Body of pancreas (tissue), 4 donors: Measurements from ENCODE around the gene HCFC1. TPM values are rescaled to one million over a fixed set of nuclear protein-coding genes. Genes with fewer than 3 reads are reported as not detected.

Experiments
- ATAC-seq: fragments of 150-250 bp; one replicate; pipeline ENCODE4 v1.9.1; 2016
- DNase-seq, 4 donors: peaks; one replicate each; pipeline ENCODE4 v3.0.0-alpha.2; 2019
- H3K27ac ChIP-seq, 4 donors: fragments of 200-600 bp; sonication (generic); 1 replicate in 3 of 4; 2 replicates in 1 of 4; pipeline versions ENCODE4 v1.5.1 to v1.6.1; 2016 to 2019; ENCODE audit warnings: mild to moderate bottlenecking in 1 of 4, mixed read lengths in 1 of 4, moderate library complexity in 1 of 4
- H3K27me3 ChIP-seq, 2 donors: fragments of 200-600 bp; sonication (generic); one replicate each; pipeline ENCODE4 v1.6.0; 2016; ENCODE audit warnings: mild to moderate bottlenecking in 1 of 2
- H3K36me3 ChIP-seq, 2 donors: fragments of 200-600 bp; sonication (generic); replicated peaks in 1 of 2; 2 replicates each; pipeline ENCODE4 v1.5.1; 2016; ENCODE audit warnings: low read depth in 2 of 2; ENCODE audit not compliant: insufficient read depth in 1 of 2
- H3K4me1 ChIP-seq: fragments of 200-600 bp; sonication (generic); one replicate; pipeline ENCODE4 v1.6.0; 2016
- H3K4me3 ChIP-seq, 2 donors: fragments of 200-600 bp; sonication (generic); 1 replicate in 1 of 2; 2 replicates in 1 of 2; pipeline ENCODE4 v1.5.1; 2016 to 2019
- H3K9me3 ChIP-seq, 3 donors: fragments of 200-600 bp; sonication (generic); 1 replicate in 2 of 3; 2 replicates in 1 of 3; pipeline ENCODE4 v1.5.1; 2016
- CTCF ChIP-seq, 7 experiments: fragments of 450-650 bp in 4 of 7; fragments of 200-600 bp in 3 of 7; sonication (generic) in 3 of 7; IDR thresholded peaks; one replicate each; pipeline ENCODE4 v1.5.1; 2016 to 2019; ENCODE audit warnings: antibody characterized with exemption in 7 of 7
- POLR2A ChIP-seq, 3 donors: fragments of 450-650 bp; IDR thresholded peaks; one replicate each; pipeline ENCODE4 v1.6.1; 2016; ENCODE audit warnings: antibody characterized with exemption in 3 of 3, mild to moderate bottlenecking in 2 of 3
- WGBS, 2 donors: methylation state at CpG; one replicate each; pipeline ENCODE4 v1.1.5; 2017; 5-methylcytosine and 5-hydroxymethylcytosine counted together
- intact Hi-C: fragments of 100-400 bp; cut with DNase I; formaldehyde crosslinking; loops from one replicate; pipeline ENCODE4 v1.15.1; 2023
- total RNA-seq, 2 donors: library from RNA; depleted of rRNA; stranded (reverse); fragments of >200 nt; gene quantifications; one replicate each; pipeline ENCODE4 v1.1.0, GENCODE V29; 2016

Gene HCFC1
- total RNA-seq, 2 donors from 2014 or later, result 16.6 to 62.6 TPM

DNA sequence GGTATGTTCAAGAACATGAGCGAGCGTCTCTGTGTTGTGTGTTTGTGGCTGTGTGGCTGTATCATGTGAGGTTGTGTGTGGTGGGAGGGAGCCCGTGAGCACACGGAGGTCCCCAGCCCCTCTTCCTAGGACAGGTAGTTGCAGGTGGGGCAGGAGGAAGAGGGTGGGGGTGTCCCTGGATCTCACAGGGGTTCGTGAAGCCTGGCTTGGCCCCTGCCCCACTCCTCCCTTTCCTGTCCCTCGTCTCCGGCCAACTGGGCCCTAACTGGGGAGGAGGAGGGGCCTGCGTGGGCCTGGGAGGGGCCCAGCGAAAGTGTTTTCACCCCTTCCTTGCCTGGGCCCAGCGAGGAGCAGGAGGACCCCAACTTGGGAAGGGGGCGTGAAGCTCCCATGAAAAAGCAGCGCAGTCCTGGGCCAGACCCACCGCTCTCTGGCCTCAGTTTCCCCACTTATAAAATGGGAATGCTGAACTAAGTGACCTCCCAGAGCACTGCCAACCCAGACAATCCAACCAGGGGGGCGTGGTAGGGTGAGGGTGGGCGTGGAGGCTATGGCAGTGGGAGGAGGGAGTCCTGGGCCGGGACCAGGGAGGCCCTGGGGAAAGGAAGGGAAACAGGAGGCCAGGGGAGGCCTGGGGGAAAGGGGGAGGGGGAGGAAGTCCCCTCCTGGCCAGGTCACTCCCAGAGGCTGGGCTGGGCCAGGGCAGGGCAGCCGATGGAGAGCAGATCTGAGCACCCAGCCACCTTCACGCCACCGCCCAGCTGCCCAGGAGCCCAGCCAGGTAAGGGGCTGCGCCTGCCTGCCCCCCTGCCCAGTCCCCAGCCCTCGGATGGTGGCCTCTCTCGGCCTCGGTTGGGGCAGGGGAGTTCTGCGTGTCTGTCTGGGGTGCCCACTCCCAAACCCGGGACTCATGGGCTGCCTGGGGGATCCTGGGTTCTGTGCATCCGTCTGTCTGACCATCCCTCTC lies 67.3 kb downstream of the HCFC1 start, which contains the start of gene AVPR2:
AVPR2 (plus strand) TSS at position 683 of the 967 bp plus-strand sequence. CDS start 473 bp downstream, outside the sequence.
- intact Hi-C loops, result no loop called here
- Histone ChIP-seq H3K4me1 (no peaks in the 10 kb centered on the region), H3K36me3 (no peaks in the 10 kb centered on the region), H3K27ac (no peak within 1 kb of the TSS), H3K4me3 (no peak within 1 kb of the TSS), H3K27me3 (no peaks in the 10 kb centered on the region), H3K9me3 (no peaks in the 10 kb centered on the region)
- WGBS, 2 donors, result 28 to 43% methylated on average over 5 to 15 of the region's 26 CpGs
- ATAC-seq (no peak), DNase-seq (no peak)
- TF ChIP-seq CTCF (IDR thresholded peaks at IDR 0.05) (no peak), POLR2A (IDR thresholded peaks at IDR 0.05) (no peak)

DNA sequence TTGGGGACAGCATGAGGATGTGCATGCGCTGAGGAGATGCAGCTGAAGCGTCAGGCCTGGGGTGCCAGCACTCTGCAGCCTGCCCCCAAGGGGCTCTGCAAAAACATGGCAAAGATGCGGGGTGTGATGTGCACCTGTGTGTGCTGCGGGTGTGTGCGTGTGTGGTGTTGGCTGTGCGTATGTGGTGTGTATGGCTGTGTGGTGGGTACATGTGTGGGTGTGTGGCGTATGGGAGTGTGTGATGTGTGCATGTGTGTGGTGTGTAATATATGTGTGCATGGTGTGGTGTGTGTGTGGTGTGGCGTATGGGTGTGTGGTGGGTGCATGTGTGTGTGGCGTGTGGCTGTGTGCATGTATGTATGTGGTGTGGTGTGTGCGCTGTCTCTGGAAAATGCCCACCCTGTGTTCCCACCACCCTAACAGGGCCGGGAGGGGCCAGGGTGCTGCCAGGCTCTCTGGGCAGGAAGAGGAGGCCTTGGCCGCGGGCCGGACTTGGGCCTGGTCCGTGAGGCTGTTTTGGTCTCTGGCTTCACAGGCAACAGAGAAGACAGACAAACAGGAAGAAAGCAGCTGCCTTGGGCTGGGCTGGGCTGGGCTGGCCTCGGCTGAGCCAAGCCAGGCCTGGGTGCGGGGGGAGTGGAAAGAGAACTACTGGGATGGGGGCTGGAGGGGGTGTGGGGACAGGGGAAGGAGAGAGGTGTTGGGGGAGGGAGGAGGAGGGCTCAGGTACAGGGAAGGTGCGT lies 68.2 kb downstream of the HCFC1 start:
- ATAC-seq (no peak), DNase-seq (no peak)
- H3K4me3 ChIP-seq, result no peak overlapping the region
- no peaks in the 10 kb centered on the region for H3K4me1 ChIP-seq
- intact Hi-C loops, result no loop called here
- TF ChIP-seq CTCF (IDR thresholded peaks at IDR 0.05) (no peak), POLR2A (IDR thresholded peaks at IDR 0.05) (no peak)
- no peaks in the 10 kb centered on the region for H3K9me3 ChIP-seq
- no peaks in the 10 kb centered on the region for H3K36me3 ChIP-seq
- H3K27ac ChIP-seq, result no peak overlapping the region
- H3K27me3 ChIP-seq, result no peaks in the 10 kb centered on the region
- WGBS, 2 donors, result 49 to 67% methylated on average over 8 to 15 of the region's 18 CpGs

GRCh38 chrX:153902385-153902784 lies 69.2 kb downstream of the HCFC1 start:
- intact Hi-C loops, result no loop called here
- DNase-seq (no peak), ATAC-seq (no peak)
- no peak overlapping the region for H3K4me3 ChIP-seq
- WGBS, 2 donors, result 36% methylated on average over 9 of the region's 10 CpGs; no CpG with 5 or more reads in 1 of the 2 donors
- H3K36me3 ChIP-seq, result no peaks in the 10 kb centered on the region
- TF ChIP-seq POLR2A (IDR thresholded peaks at IDR 0.05) (no peak), CTCF (IDR thresholded peaks at IDR 0.05) (no peak)
- H3K4me1 ChIP-seq, result no peaks in the 10 kb centered on the region
- no peak overlapping the region for H3K27ac ChIP-seq
- H3K9me3 ChIP-seq, result no peaks in the 10 kb centered on the region
- H3K27me3 ChIP-seq, result no peaks in the 10 kb centered on the region

DNA sequence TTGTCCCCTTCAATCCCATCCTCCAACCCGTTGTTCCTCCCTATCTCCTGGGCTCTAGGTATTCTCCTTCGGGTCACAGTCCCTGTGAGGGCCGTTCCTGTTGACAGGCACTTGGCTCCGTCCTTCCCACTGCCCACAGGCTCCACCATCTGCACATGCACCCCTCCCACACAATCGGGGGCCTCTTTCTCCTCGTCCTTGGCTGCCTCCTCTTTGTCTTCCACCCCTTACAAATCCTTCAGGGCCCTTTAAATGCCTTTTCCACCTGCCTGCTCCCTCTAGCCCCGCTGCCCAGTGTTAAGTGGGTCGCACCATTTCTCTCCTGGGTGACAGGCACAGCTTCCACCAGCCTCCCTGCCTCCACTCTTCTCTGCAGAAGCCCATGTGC lies 69.9 kb downstream of the HCFC1 start:
- intact Hi-C loops, result no loop called here
- H3K27me3 ChIP-seq, result no peaks in the 10 kb centered on the region
- DNase-seq (no peak), ATAC-seq (no peak)
- no peak overlapping the region for H3K27ac ChIP-seq
- TF ChIP-seq CTCF (IDR thresholded peaks at IDR 0.05) (no peak), POLR2A (IDR thresholded peaks at IDR 0.05) (no peak)
- H3K4me3 ChIP-seq, result no peak overlapping the region
- H3K36me3 ChIP-seq, result no peaks in the 10 kb centered on the region
- WGBS, 2 donors, result 39 to 61% methylated on average over 8 of the region's 8 CpGs
- H3K4me1 ChIP-seq, result no peaks in the 10 kb centered on the region
- no peaks in the 10 kb centered on the region for H3K9me3 ChIP-seq
